ENCODE results near the gene ERCC5.
A peak's percentile ranks its signal among the peaks of the same experiment; 100 is the strongest.

ERCC5 gene

GRCh38 chr13:102846261-102847015 lies 606 bp downstream of the ERCC5 start:
- DNase-seq: peak; percentile 39

- DNase-seq: peak; percentile 5
Measured at GRCh38 chr13:102847272-102848234, 1.7 kb downstream of the ERCC5 start.

GRCh38 chr13:102848956-102849355 lies 3.1 kb downstream of the ERCC5 start:
- DNase-seq: no peak

DNA sequence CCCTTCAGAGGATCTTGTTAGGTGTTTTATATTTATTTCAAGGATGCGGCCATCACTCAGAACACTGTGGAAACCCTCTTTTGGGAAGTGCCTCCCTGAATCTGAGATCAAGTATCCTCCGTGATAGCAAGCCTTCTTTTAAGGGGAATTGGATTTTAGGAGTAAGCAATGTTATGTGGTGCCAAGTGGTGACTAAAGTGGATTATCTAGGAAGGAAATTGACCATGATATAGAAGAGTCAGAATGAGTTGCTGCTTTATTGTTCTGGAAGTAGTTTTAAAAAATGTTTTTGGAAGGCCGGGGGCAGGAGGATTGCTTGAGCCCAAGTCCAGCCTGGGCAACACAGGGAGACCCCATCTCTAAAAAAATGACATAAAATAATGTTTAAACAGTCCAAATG lies 6.7 kb downstream of the ERCC5 start:
- DNase-seq: no peak

- no peak for DNase-seq
Measured at GRCh38 chr13:102854675-102855074, 8.8 kb downstream of the ERCC5 start.

GRCh38 chr13:102856557-102856956 lies 10.7 kb downstream of the ERCC5 start:
- no peak for DNase-seq

DNA sequence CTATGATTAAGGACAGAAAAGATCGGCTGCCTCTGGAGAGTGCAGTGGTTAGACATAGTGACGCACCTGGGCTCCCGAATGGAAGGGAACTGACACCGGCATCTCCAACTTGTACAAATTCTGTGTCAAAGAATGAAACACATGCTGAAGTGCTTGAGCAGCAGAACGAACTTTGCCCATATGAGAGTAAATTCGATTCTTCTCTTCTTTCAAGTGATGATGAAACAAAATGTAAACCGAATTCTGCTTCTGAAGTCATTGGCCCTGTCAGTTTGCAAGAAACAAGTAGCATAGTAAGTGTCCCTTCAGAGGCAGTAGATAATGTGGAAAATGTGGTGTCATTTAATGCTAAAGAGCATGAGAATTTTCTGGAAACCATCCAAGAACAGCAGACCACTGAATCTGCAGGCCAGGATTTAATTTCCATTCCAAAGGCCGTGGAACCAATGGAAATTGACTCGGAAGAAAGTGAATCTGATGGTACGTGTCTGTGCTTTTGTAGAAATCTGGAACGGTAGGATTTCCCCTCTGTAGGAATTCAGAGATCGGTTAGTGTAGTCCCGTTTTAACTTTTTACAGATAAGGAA lies 16.9 kb downstream of the ERCC5 start:
- no peak for DNase-seq

- no peak for DNase-seq
Measured at GRCh38 chr13:102863590-102863989, 17.8 kb downstream of the ERCC5 start.

DNA sequence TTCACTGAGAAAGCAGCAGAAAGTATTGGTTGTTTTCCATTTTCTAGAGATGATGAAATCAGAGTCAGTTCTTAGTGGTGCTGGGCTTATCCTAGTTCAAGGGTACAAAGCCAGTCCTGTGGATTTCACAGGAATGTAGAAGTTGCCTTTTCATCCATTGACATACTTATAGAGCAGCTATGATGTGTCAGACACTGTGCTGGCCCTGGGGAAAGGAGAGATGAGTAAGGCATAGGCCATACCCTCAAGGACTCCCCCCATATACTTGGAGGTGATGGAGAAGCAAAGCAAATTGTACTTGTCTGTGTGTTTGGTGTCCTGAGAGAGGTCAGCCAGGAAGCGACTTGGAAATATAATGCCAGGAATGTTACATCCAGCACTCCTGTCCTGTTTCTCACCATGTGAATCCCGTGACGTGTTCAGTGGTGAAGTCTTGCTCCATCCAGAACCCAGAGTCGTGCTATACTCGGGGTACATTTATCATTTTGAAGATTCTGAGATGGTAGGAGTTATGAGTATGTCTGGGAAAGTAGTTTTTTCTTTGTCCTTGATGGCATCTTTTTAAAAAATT lies 22.6 kb downstream of the ERCC5 start:
- no peak for DNase-seq

DNA sequence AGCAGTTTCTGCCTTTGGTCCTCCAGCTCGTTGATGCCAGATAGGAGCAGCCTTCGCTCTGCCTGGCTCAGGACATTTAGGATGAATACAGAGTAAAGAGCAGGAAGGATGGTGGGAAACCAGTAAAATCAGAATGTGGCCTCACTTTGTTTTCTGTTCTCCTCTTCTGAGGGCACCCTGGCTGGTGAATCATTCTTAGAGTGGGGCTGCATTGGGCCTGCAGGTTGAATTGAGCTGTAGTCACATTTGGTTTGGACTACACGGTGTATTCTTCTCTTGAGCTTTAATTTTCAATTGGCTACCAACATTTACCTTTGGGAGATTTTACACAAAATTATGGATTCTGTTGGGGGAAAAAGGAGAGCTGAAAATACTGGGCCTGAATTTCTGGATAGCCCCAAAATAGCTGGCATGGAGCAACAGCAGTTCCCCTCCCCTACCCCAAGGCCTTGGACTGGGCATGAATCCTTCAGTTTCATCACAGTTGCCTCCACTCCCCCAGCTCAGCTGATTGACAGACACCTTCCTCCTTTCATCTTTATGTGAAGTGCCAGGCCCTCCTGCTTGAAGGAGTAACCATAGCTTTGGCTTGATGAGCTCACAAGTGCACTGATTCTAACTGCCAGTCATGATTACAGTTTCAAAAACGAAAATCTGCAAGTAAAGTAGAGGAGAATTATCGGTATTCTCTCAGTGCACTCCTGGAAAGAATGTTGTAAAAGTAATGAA lies 24.3 kb downstream of the ERCC5 start:
- DNase-seq: no peak

DNA sequence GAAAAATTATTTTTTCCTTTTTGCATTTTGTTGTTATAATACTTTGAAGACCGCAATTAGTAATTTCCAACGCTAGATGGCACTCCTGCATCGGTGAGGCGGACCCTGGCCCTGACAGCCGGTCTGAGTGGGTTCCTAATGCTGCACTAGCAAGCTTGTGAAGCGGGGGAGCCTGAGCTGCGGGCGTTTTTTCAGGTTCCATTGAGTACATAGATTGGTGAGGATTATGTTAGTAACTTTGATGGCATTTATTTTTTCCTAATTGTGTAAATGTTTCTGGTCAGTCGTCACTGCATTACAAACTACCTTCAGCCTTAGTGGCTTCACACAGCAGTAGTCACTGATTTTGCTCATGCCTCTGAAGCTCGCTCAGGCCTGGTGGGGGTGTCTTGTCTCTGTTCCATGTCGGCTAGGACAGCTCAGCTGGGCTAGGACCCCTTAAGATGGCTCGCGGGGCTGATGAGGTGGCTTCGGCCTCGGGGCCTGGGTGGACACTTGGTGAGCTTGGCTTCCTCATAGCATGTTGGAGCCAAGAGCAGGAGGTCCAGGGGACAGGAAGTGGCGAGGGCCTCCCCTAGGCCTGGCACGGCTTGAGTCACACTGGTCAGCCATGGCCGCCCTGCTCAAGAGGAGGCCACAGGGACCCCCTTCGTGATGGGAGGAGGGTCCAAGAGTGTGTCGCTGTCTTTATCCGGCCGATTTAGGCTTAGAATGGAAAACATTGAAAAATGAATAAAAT lies 25.0 kb downstream of the ERCC5 start:
- DNase-seq: peak; percentile 47

- no peak for DNase-seq
Measured at GRCh38 chr13:102872131-102872530, 26.3 kb downstream of the ERCC5 start.

- DNase-seq: no peak
Measured at GRCh38 chr13:102872531-102872930, 26.7 kb downstream of the ERCC5 start.

DNA sequence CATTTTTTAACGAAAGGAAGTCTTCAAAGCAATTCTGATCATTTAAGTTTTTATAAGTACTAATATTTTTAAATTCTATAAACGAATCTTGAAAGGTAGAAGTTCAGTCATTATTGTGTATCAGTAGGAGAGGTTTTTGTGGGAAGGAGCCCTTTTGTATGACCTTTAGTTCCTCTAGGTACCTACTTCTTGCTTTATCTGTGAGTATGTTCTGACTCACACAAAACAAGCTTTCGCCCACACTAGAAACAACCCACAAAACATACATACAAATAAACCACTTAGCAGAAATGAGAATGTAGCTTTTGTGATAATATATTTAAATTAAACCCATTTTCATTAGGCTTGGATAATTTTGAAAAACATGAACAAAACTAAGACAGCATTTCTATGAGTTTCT lies 27.8 kb downstream of the ERCC5 start:
- no peak for DNase-seq

GRCh38 chr13:102875256-102875655 lies 29.4 kb downstream of the ERCC5 start:
- DNase-seq: no peak

DNA sequence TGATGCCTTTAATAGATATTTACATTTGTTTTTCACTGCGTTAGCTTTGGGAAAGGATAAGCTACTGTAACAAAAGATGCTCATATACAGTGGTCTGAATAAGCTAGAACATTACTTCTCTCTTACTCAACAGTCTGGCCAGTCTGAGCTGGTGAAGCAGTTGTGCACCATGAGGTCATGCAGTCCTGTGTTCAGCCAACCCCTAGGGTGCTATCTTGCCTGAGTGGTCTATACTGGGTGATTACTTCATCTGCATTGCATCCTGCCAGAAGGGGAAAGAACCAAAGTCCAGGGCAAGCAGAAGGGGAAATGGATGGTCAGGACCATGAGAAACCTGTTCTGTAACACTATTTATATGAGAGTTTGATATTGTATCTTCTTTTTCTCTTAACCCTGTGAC lies 31.5 kb downstream of the ERCC5 start:
- no peak for DNase-seq

GRCh38 chr13:102878481-102878880 lies 32.6 kb downstream of the ERCC5 start:
- DNase-seq: no peak

DNA sequence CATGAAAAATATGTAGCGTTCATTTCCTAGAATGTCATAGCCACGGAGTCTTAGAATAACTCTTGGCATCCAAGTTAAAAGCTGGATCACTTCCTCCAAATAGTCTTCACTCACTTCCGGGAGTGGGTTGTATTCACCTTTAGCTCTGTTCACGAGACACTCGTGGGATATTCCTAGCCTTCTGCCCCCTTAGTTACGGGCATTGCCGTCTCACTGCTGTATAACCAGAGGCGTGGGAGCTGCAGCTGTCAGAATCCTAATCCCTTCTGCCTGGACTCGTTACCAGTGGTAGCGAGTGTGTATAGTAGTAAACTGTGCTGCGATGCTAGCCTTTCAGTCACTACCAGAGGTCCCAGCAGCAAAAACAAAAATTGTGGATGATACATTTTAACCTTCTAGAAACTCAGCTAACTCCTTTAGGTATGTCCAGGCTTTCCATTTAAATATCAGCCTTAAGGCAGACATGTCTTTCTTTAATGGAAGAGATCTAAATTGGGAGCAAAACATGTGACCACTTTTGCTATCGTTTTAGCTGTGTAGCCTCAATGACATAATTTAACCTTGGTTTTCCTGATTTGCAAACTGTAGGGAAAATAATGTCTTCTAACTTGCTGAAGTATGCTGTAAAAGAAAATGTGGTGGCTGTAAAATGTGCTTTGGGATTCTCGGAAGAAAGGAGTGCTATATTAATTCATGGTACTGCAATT lies 34.1 kb downstream of the ERCC5 start:
- DNase-seq: no peak

DNA sequence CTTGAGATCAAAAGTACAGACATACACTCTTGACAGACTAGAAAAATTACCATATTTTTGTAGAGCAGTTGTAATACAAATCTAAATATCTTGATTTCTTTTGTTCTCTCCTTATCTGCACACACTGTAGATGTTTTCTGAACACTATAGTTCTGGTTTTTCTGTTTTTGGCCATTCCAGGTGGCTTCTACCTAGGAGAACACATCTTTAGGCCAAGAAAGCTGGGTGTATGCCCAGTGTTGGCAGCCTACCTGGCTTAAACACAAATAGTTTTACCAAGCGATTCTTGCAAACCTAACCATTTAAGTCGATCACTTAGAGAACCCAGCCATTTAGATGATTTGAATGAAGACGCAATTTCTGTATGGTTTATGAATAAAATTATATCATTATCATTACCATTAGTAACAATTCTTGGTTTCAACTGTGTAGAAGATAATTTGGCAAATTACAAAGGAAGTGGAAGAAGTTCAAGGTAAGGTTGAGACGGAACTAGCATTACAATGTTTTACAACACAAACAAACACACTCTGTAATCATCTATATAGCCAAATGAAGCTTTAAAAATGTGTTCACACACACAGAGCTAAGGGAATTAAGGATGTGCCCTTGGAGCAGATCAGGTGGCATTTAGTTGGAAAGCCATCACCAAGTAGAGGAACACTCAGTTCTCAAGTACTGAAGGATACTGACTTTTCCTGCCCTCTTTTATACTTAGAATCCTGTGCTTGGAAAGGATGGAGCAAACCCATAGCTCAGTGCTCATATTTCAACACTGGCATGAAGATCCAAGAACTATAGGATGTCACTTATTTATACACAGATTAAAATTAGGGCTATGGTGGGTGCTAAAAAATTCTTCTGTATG lies 36.2 kb downstream of the ERCC5 start:
- DNase-seq: no peak

- no peak for DNase-seq
Measured at GRCh38 chr13:102892503-102892902, 46.7 kb downstream of the ERCC5 start.

All from NCI-H1436 (cell line).